Stimulated activated CD4-positive, alpha-beta T cell treated with anti-CD3 and anti-CD28 coated beads, TNF-alpha, amount 100 ng/mL, for 24 hours (primary cell): Measurements from ENCODE around the gene ZNF280D.
"Not testable (repeated sequence)": the region's sequence is repeated elsewhere in the genome, so short reads cannot be mapped to it uniquely, and the experiment has no call there.

Experiments used
- DNase-seq, 3 experiments: peaks; one replicate each; pipeline ENCODE4 v3.0.0-alpha.2; 2020; ENCODE audit warnings: low read depth in 3 of 3

ZNF280D gene, protein sequence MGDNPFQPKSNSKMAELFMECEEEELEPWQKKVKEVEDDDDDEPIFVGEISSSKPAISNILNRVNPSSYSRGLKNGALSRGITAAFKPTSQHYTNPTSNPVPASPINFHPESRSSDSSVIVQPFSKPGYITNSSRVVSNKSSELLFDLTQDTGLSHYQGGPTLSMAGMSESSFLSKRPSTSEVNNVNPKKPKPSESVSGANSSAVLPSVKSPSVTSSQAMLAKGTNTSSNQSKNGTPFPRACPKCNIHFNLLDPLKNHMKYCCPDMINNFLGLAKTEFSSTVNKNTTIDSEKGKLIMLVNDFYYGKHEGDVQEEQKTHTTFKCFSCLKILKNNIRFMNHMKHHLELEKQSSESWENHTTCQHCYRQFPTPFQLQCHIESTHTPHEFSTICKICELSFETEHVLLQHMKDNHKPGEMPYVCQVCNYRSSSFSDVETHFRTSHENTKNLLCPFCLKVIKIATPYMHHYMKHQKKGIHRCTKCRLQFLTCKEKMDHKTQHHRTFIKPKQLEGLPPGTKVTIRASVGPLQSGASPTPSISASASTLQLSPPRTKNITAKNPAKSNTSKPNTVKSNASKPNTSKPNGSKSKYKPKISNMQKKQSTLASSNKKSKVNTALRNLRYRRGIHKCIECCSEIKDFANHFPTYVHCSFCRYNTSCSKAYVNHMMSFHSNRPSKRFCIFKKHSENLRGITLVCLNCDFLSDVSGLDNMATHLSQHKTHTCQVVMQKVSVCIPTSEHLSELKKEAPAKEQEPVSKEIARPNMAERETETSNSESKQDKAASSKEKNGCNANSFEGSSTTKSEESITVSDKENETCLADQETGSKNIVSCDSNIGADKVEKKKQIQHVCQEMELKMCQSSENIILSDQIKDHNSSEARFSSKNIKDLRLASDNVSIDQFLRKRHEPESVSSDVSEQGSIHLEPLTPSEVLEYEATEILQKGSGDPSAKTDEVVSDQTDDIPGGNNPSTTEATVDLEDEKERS

DNA sequence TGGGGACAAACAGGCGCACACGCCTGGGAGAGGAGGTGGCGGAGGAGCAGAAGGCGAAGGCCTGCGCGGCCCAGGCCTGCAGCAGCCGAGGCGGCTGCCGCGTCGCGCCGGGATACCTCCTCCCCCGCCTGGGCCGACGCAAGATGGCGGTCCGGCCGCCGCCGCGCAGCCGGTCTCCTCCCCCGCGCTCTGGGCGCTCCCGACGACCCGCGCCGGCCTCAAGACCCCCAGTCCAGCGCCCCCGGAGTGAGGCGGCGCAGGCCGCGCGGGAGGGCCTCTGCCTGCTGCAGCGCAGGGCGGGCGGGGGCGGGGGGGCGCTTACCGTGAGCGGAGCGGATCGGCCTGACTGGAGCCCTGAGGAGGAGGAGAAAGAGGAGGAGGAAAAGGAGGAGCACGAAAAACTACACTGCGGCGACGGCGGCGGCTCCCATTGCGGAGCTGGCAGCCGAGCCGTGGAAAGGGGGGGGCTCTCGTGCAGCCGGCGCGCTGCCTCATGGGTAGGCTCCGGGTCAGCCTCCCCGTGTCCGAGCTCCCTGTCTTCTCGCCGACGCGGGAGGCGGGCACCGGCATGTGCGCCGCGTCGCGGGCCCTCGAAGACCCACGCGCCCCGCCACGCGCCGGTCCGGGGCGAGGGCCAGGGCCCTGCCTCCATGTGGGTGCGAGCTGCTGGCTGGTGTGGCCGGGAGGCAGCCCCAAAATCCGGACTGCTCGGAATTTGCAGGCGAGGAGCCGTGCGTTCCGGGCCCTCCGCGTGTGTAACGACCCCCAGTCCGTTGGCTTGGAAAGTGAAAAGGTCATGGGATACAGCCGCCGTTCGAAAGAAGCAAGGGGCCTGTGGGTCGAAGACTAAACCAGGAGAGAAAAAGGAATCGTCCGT, at the start of gene ZNF280D:
ZNF280D (minus strand) TSS at position 374 of the 877 bp plus-strand sequence. CDS start 26,400 bp downstream, outside the sequence.
- DNase-seq = peak; percentile 48 to 80 (median 57)

GRCh38 chr15:56782306-56782705, 49.0 kb upstream of the ZNF280D start:
- no peak for DNase-seq

GRCh38 chr15:56781666-56782065, 48.4 kb upstream of the ZNF280D start:
- no peak for DNase-seq

- DNase-seq = peak in 1 of 3 experiments; percentile 9
Observed at GRCh38 chr15:56780102-56780725, 46.9 kb upstream of the ZNF280D start.

GRCh38 chr15:56779449-56779848, 46.1 kb upstream of the ZNF280D start:
- DNase-seq = not testable (repeated sequence)

DNA sequence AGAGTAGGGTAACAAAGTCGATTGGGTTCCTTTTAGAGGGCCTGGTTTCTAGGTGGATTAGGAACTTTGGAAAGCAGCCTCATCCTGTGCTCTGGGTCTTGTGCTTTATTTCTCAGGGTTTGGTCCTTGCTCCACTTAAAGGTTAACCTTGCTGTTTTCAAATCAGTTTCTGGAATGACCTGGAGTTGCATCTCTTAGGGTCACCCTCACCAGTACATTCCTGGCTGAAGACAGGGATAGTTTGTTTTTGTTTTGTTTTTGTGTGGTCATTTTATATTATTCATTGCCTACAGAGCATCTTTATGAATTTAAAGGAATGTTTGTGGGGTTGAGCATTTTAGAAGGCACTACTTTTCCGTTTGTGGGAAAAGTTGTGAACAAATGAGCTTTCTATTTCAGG, 45.5 kb upstream of the ZNF280D start:
- no peak for DNase-seq

DNA sequence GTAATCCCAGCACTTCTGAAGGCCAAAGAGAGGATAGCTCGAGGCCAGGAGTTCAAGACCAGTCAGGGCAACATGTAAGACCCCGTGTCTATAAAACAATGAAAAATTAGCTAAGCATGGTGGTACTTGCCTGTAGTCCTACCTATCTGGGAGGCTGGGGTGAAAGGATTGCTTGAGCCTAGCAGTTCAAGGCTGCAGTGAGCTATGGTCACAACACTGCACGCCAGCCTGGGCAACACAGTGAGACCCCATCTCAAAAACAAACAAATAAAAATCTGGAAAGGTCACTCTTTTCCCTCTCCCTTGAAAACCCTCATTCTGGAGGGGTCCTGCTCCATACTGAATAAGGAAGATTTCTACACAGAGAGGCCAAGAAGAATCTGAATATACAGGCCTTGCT, 43.5 kb upstream of the ZNF280D start:
- DNase-seq = no peak

GRCh38 chr15:56775641-56776040, 42.3 kb upstream of the ZNF280D start:
- no peak for DNase-seq

DNA sequence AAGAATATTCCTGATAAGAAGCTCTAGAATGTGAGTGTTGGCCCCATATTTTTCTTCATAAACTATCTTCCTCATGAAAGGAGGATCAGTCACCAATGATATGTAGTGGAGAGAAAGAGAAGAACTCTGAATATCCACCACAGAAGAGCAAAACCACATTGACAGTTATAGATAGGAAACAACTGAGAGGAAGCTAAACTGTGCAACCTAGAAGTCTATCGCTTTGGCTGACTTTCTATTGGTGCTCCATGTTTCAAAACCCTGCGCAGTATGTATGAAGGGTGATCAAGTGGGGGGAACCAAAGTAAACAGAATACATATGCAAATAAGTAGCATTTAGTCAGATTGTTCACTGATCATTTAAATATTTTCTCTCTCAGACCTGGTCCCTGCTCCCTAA, 41.0 kb upstream of the ZNF280D start:
- no peak for DNase-seq

DNA sequence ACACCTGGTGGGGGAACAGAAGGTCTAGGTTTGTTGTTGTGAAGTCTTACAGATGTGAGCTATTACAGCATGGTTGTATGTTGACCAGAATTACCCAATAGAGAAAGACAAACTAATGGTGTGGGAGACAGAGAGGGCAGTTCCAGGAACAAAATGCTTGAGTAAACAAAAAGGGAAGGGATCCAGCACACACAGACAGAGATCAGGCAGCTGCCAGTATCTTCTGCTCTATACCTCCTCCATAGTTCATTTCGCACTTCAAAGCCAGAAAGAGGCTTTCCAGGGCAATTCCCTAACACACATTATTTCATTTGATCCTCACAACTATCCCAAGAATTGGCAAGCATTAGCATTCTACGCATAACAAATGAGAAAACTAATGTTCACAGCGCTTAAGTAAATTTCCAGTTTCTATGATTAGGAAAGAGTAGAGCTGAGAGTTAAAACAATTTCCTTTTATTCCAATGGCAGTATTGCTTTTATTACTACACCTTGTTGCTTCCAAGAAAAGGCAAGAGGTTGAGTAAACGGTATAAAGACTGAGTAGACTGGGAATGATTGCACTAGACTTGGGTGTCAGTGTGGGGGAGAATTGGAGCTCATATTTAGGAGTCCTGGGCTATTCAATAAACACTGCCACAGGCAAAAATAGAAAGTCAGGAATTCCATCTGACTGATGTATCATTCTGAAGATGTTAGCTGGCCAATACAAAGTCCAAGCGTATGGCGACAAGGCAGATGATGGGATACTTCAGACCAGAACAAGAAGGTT, 39.7 kb upstream of the ZNF280D start:
- DNase-seq = no peak

GRCh38 chr15:56770173-56770572, 36.9 kb upstream of the ZNF280D start:
- no peak for DNase-seq

DNA sequence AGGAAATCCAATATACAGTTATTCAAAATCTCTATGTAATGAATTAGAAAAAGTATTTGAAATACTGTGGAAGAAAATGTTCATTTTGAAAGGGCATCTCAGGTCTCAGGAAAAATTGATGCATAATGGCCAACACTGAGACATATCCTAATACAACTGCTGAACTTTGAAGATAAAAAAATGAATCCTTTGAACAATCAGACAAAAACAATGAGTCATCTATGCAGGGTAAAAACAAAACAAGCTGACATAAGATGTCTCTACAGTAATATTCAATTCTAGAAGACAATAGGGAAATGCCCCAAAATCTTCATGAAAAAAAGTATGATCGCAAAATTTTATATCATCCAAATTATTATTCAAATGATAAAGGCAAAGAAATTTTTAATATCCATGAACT, 34.0 kb upstream of the ZNF280D start:
- DNase-seq = no peak

DNA sequence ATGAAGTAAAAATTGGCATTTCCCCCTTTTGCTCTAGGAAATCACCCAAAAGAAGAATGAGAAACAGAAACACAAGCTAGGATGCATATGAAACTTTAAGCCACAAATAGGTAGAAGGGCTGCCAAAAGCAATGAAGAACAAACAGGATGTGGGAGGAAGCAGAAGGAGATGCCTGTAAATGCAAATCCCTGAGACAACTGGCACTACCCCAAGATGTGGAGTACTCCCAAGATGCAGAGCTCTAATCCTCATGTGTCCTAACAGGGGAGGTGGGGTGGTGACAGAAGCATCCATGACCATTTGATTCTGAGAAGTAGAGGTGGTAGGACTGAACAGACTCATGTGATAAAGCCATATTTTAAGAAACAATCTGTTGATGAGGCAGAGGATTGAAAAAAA, 31.9 kb upstream of the ZNF280D start:
- no peak for DNase-seq

- no peak for DNase-seq
Observed at GRCh38 chr15:56763141-56763895, 30.0 kb upstream of the ZNF280D start.

- DNase-seq = no peak
Observed at GRCh38 chr15:56760186-56760585, 26.9 kb upstream of the ZNF280D start.

GRCh38 chr15:56759450-56759845, 26.1 kb upstream of the ZNF280D start:
- DNase-seq = no peak

- no peak for DNase-seq
Observed at GRCh38 chr15:56758770-56759449, 25.6 kb upstream of the ZNF280D start.

- no peak for DNase-seq
Observed at GRCh38 chr15:56757875-56758274, 24.6 kb upstream of the ZNF280D start.

GRCh38 chr15:56754772-56755370, 21.6 kb upstream of the ZNF280D start:
- no peak for DNase-seq
